Panc1 (cell line): ENCODE results near the gene CORO1C. TPM values are rescaled to one million over a fixed set of nuclear protein-coding genes. Genes with fewer than 3 reads are reported as not detected.
A peak's percentile ranks its signal among the peaks of the same experiment; 100 is the strongest.

ENCODE experiments used
- ATAC-seq: fragments of 200-7000 bp; cut with Tn5 transposase; 2 replicates; pipeline ENCODE4 v1.9.1; 2020; ENCODE audit warnings: mild to moderate bottlenecking, moderate library complexity
- BruUV-seq: library from RNA; stranded (reverse); fragments of 400-500 nt; replicated peaks from 2 replicates; lab custom pipeline; 2021; lab: Mats Ljungman, UMichigan
- CTCF ChIA-PET: fragments of 300-600 bp; sonication (Branson Sonifier 250); formaldehyde crosslinking; loops from one replicate; lab custom pipeline; 2022; ENCODE audit warnings: antibody characterized with exemption; lab: Charles Lee
- POLR2A ChIA-PET: fragments of 300-600 bp; sonication (Branson Sonifier 250); formaldehyde crosslinking; loops from one replicate; lab custom pipeline; 2022; ENCODE audit warnings: antibody characterized with exemption; lab: Charles Lee
- DNase-seq: peaks from one replicate; pipeline ENCODE4 v3.0.0-alpha.2; 2010; ENCODE audit warnings: low read depth, low spot score
- H3K27ac ChIP-seq: 2 replicates; pipeline ENCODE4 v1.5.1; 2011; ENCODE audit warnings: mild to moderate bottlenecking, low read length, inconsistent platforms
- H3K27me3 ChIP-seq: fragments of 200-500 bp; sonication (Bioruptor generic); 2 replicates; pipeline ENCODE4 v1.6.0; 2014; ENCODE audit warnings: low read length, inconsistent platforms; ENCODE audit not compliant: control insufficient read depth, insufficient read depth
- H3K36me3 ChIP-seq: fragments of 200-500 bp; sonication (Bioruptor generic); 2 replicates; pipeline ENCODE4 v1.5.1; 2014; ENCODE audit warnings: inconsistent platforms, mild to moderate bottlenecking, low read length, moderate library complexity; ENCODE audit not compliant: control insufficient read depth, insufficient read depth
- H3K4me1 ChIP-seq: 2 replicates; pipeline ENCODE4 v1.5.1; 2011; ENCODE audit warnings: inconsistent platforms, mild to moderate bottlenecking, low read length, moderate library complexity; ENCODE audit not compliant: control insufficient read depth, insufficient read depth
- H3K4me3 ChIP-seq, 2 experiments: 2 replicates each; pipeline ENCODE4 v1.5.1; 2011 to 2012; ENCODE audit warnings: low read depth in 2 of 2, low read length in 2 of 2, mild to moderate bottlenecking in 2 of 2, inconsistent platforms in 1 of 2, moderate library complexity in 1 of 2
- H3K9me3 ChIP-seq: fragments of 200-500 bp; sonication (Bioruptor generic); 2 replicates; pipeline ENCODE4 v1.5.1; 2014; ENCODE audit warnings: low read depth, mild to moderate bottlenecking, inconsistent platforms, low read length, moderate library complexity; ENCODE audit not compliant: control insufficient read depth, insufficient read depth
- POLR2AphosphoS5 ChIP-seq: IDR thresholded peaks from 2 replicates; pipeline ENCODE4 v1.6.1; 2012; ENCODE audit warnings: mild to moderate bottlenecking, low read depth, low read length, moderate library complexity
- SIN3A ChIP-seq: IDR thresholded peaks from 2 replicates; pipeline ENCODE4 v1.6.1; 2012; ENCODE audit warnings: low read depth, mild to moderate bottlenecking, low read length, moderate library complexity, borderline replicate concordance; ENCODE audit not compliant: insufficient read depth
- in situ Hi-C: cut with HindIII; loops from 2 replicates; pipeline ENCODE4 v1.10.0; 2016; ENCODE audit warnings: low sequenced_read_pairs, low pct_unique_long_range_greater_than_20kb
- intact Hi-C: fragments of 100-400 bp; cut with micrococcal nuclease; formaldehyde crosslinking; loops from one replicate; pipeline ENCODE4 v1.10.0; 2022; ENCODE audit not compliant: unreplicated experiment
- total RNA-seq: library from RNA; stranded (reverse); gene quantifications from one replicate; pipeline ENCODE4 v1.2.1, GENCODE V29; 2021; ENCODE audit not compliant: unreplicated experiment
- TF ChIP-seq, protein P1 (sequence below): fragments of 450-650 bp; IDR thresholded peaks from 2 replicates; pipeline ENCODE4 v1.5.1; 2017; ENCODE audit warnings: mild to moderate bottlenecking
- TF ChIP-seq, protein P2 (sequence below), 2 experiments: IDR thresholded peaks; 2 replicates each; pipeline ENCODE4 v1.6.1; 2011 to 2012; ENCODE audit warnings: low read depth in 2 of 2, control low read depth in 1 of 2, low read length in 1 of 2, mild to moderate bottlenecking in 1 of 2, moderate library complexity in 1 of 2; ENCODE audit not compliant: insufficient read depth in 1 of 2

Gene CORO1C
- total RNA-seq, 1 experiment from 2014 or later: 165 TPM

DNA sequence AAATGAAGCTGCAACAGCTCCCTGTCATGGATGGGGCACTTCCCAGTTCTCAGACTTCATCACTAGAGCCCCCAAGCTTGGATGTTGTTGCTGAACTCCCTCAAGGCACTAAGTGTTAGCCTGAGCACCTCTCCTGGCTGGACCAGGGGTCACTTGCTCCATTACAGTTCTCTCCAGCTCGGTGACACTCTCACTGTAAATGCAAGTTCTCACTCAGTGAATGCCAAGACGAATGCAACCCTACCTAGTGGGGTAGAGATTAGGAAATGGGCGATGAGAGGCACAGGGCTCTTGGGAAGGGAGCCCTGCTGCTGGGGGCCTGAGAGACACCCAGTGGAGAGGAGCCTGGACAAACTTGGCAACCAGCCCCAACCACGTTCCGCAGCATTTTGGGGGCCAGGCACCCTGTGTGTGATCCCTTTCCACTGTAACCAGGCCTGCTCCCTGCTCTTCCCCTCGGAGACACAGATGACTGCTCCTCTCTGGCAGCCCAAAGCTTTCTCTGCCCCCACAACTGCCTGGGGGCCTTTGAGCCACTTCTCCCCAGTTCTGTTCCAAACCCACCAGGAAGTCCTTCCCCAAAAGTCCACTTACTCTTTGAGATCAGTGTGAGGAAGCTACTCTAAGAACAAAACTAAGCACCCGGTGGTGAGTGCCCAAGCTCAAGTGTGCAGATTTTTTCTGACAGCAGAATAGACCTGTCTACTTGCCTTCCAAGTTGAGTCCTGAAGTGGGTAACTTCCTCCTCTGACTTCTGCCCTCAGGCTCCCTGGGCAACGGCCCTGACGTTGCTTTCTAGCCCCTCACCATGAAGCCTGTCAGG is 89.7 kb downstream of the CORO1C start:
- ATAC-seq: 0 out of 2 replicates have a peak, but pooled peaks have one; percentile 6
- Histone ChIP-seq H3K36me3 (peaks cover 4% of the 10 kb centered on the region; the same call in 1 of the 2 replicates), H3K27ac (no peak overlapping the region), H3K4me3 (no peak overlapping the region), H3K27me3 (no peaks in the 10 kb centered on the region), H3K9me3 (no peaks in the 10 kb centered on the region), H3K4me1 (no peaks in the 10 kb centered on the region)
- no TSS peak for BruUV-seq
- in situ Hi-C loops: no loop called here
- TF ChIP-seq POLR2AphosphoS5: peak; percentile 0; the same call in 1 of the 2 replicates
- TF ChIP-seq SIN3A: no peak
- TF ChIP-seq, protein P1, sequence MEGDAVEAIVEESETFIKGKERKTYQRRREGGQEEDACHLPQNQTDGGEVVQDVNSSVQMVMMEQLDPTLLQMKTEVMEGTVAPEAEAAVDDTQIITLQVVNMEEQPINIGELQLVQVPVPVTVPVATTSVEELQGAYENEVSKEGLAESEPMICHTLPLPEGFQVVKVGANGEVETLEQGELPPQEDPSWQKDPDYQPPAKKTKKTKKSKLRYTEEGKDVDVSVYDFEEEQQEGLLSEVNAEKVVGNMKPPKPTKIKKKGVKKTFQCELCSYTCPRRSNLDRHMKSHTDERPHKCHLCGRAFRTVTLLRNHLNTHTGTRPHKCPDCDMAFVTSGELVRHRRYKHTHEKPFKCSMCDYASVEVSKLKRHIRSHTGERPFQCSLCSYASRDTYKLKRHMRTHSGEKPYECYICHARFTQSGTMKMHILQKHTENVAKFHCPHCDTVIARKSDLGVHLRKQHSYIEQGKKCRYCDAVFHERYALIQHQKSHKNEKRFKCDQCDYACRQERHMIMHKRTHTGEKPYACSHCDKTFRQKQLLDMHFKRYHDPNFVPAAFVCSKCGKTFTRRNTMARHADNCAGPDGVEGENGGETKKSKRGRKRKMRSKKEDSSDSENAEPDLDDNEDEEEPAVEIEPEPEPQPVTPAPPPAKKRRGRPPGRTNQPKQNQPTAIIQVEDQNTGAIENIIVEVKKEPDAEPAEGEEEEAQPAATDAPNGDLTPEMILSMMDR: no peak
- CTCF ChIA-PET: interaction anchor here (0.6 kb wide), 1 partner anchor 96 kb away, joined by 5 read pairs; no protein-coding TSS in a partner anchor
- DNase-seq: no peak
- intact Hi-C loops: no loop called here
- POLR2A ChIA-PET: no interaction called here

DNA sequence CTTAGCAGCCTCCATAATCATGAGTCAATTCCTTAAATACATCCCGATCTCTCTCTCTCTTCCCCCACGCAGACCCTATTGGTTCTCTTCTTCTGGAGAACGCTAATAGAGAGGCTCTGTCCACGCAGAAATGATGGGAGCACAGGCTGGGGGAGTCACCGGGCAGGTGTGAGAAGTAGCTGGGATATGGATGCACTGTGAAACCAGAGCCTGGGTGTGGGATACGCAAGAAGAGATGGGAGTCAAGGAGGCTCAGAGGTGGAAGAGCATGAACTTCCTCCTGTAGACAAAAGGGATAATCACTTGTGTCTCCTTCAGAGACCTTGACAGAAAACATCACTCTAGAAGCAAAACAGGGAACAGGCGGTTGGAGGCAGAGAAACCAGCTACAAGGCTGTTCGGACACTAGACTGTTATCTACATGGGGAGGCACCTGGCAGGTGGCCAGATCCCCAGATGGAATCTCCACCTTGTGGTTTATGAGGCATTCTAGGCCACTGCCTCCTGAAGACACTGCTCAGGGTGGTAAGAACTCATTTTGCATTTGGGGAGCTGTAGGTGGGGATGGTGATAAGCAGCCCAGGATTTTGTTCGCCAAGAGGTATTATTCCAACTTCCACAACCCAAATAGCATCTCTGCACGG is 90.4 kb downstream of the CORO1C start:
- ChIA-PET CTCF (interaction anchor here (0.6 kb wide), 1 partner anchor 97 kb away, joined by 5 read pairs; no protein-coding TSS in a partner anchor), POLR2A (interaction anchor here (0.6 to 0.7 kb wide), 3 partner anchors 10 to 151 kb away, joined by 8 to 9 read pairs (median 8); no protein-coding TSS in a partner anchor)
- ATAC-seq: peak; percentile 23; the same call in 1 of the 2 replicates
- TF ChIP-seq, protein P2, sequence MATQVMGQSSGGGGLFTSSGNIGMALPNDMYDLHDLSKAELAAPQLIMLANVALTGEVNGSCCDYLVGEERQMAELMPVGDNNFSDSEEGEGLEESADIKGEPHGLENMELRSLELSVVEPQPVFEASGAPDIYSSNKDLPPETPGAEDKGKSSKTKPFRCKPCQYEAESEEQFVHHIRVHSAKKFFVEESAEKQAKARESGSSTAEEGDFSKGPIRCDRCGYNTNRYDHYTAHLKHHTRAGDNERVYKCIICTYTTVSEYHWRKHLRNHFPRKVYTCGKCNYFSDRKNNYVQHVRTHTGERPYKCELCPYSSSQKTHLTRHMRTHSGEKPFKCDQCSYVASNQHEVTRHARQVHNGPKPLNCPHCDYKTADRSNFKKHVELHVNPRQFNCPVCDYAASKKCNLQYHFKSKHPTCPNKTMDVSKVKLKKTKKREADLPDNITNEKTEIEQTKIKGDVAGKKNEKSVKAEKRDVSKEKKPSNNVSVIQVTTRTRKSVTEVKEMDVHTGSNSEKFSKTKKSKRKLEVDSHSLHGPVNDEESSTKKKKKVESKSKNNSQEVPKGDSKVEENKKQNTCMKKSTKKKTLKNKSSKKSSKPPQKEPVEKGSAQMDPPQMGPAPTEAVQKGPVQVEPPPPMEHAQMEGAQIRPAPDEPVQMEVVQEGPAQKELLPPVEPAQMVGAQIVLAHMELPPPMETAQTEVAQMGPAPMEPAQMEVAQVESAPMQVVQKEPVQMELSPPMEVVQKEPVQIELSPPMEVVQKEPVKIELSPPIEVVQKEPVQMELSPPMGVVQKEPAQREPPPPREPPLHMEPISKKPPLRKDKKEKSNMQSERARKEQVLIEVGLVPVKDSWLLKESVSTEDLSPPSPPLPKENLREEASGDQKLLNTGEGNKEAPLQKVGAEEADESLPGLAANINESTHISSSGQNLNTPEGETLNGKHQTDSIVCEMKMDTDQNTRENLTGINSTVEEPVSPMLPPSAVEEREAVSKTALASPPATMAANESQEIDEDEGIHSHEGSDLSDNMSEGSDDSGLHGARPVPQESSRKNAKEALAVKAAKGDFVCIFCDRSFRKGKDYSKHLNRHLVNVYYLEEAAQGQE (IDR thresholded peaks at IDR 0.05; ENCODE audit: insufficient read depth in 1 of 2, low read depth in 2 of 2, low read length in 1 of 2): no peak
- TF ChIP-seq POLR2AphosphoS5: peak; percentile 19; the same call in 1 of the 2 replicates
- intact Hi-C loops (no loop called here), in situ Hi-C loops (no loop called here)
- Histone ChIP-seq H3K4me3 (no peak overlapping the region), H3K36me3 (peaks cover 3% of the 10 kb centered on the region; the same call in 1 of the 2 replicates), H3K27me3 (no peaks in the 10 kb centered on the region), H3K27ac (no peak overlapping the region), H3K9me3 (no peaks in the 10 kb centered on the region), H3K4me1 (no peaks in the 10 kb centered on the region)
- no TSS peak for BruUV-seq
- no peak for DNase-seq
